GM12878 (cell line): Measurements from ENCODE around the gene IL10. TPM values are rescaled to one million over a fixed set of nuclear protein-coding genes. Genes with fewer than 3 reads are reported as not detected.

Source experiments
- ATAC-seq: fragments of 200-7000 bp; cut with Tn5 transposase; 3 replicates; pipeline ENCODE4 v1.9.1; 2020; ENCODE audit warnings: mild to moderate bottlenecking, moderate library complexity
- BruUV-seq: library from RNA; stranded (reverse); fragments of 400-500 nt; replicated peaks from 2 replicates; lab custom pipeline; 2021; lab: Mats Ljungman, UMichigan
- CTCF ChIA-PET: fragments of 300-600 bp; sonication (Branson Sonifier 250); formaldehyde crosslinking; extraction: SDS; loops from one replicate; lab custom pipeline; 2021; ENCODE audit warnings: inconsistent platforms; lab: Yijun Ruan, JAX
- POLR2A ChIA-PET: fragments of 350-600 bp; formaldehyde crosslinking; extraction: SDS; loops from one replicate; lab custom pipeline; 2021; ENCODE audit warnings: inconsistent platforms; lab: Charles Lee
- RAD21 ChIA-PET: fragments of 300-600 bp; sonication (Branson Sonifier 250); formaldehyde crosslinking; loops from one replicate; lab custom pipeline; 2023; ENCODE audit warnings: antibody characterized with exemption; ENCODE audit not compliant: unreplicated experiment; lab: Charles Lee
- SMC1A ChIA-PET: fragments of 300-600 bp; sonication (Branson Sonifier 250); formaldehyde crosslinking; loops from one replicate; lab custom pipeline; 2023; ENCODE audit not compliant: unreplicated experiment, uncharacterized antibody; lab: Charles Lee
- DNase-seq: peaks from one replicate; pipeline ENCODE4 v3.0.0-alpha.2; 2011; ENCODE audit warnings: low read depth, low spot score
- FAIRE-seq: peaks from 3 replicates; lab custom pipeline; 2011; peaks lifted over from hg19 to GRCh38; lab: Jason Lieb, UNC
- H2AFZ ChIP-seq: 2 replicates; pipeline ENCODE4 v1.6.0; 2011; ENCODE audit warnings: low read depth, low read length, control low read depth; ENCODE audit not compliant: control insufficient read depth
- H3K27ac ChIP-seq: 2 replicates; pipeline ENCODE4 v1.5.1; 2011; ENCODE audit warnings: control low read depth; ENCODE audit not compliant: control insufficient read depth, insufficient read depth
- H3K27me3 ChIP-seq, 2 experiments: replicated peaks in 1 of 2; 2 replicates each; pipeline versions ENCODE4 v1.6.0 to v1.6.1; 2011; ENCODE audit warnings: low read length in 1 of 2; ENCODE audit not compliant: control insufficient read depth in 2 of 2, insufficient read depth in 2 of 2
- H3K36me3 ChIP-seq, 2 experiments: 2 replicates each; pipeline ENCODE4 v1.5.1; 2011; ENCODE audit warnings: low read length in 1 of 2; ENCODE audit not compliant: control insufficient read depth in 2 of 2, insufficient read depth in 2 of 2
- H3K4me1 ChIP-seq: 2 replicates; pipeline ENCODE4 v1.6.1; 2011; ENCODE audit warnings: mild to moderate bottlenecking, low read length, moderate library complexity, mixed read lengths; ENCODE audit not compliant: control insufficient read depth, insufficient read depth
- H3K4me2 ChIP-seq: 2 replicates; pipeline ENCODE4 v1.6.0; 2011; ENCODE audit warnings: control low read depth; ENCODE audit not compliant: control insufficient read depth, insufficient read depth
- H3K4me3 ChIP-seq: fragments of 200-600 bp; sonication (generic); 2 replicates; pipeline ENCODE4 v1.5.1; 2016
- H3K79me2 ChIP-seq: 2 replicates; pipeline ENCODE4 v1.6.0; 2011; ENCODE audit warnings: low read length; ENCODE audit not compliant: control insufficient read depth, insufficient read depth
- H3K9ac ChIP-seq: 2 replicates; pipeline ENCODE4 v1.8.0; 2011; ENCODE audit warnings: low read length, control low read depth, mixed read lengths; ENCODE audit not compliant: control insufficient read depth, insufficient read depth
- H3K9me3 ChIP-seq: replicated peaks from 3 replicates; pipeline ENCODE4 v1.5.1; 2011; ENCODE audit warnings: mild to moderate bottlenecking, low read length; ENCODE audit not compliant: control insufficient read depth, insufficient read depth
- H4K20me1 ChIP-seq: 2 replicates; pipeline ENCODE4 v1.6.0; 2011; ENCODE audit not compliant: control insufficient read depth, insufficient read depth
- BACH1 ChIP-seq: fragments of 450-650 bp; IDR thresholded peaks from 2 replicates; pipeline ENCODE4 v1.6.1; 2017; ENCODE audit warnings: mild to moderate bottlenecking, borderline replicate concordance
- HDGF ChIP-seq: fragments of 450-650 bp; IDR thresholded peaks from 2 replicates; pipeline ENCODE4 v1.6.1; 2016; ENCODE audit warnings: antibody characterized with exemption
- IRF5 ChIP-seq: fragments of 450-650 bp; IDR thresholded peaks from 2 replicates; pipeline ENCODE4 v1.6.1; 2017; ENCODE audit warnings: borderline replicate concordance
- NR2C1 ChIP-seq: fragments of 450-650 bp; IDR thresholded peaks from 2 replicates; pipeline ENCODE4 v1.6.1; 2017; ENCODE audit warnings: antibody characterized with exemption, mild to moderate bottlenecking, moderate library complexity
- NR2F1 ChIP-seq: fragments of 450-650 bp; conservative IDR thresholded peaks from 2 replicates; pipeline ENCODE4 v1.6.1; 2017; ENCODE audit warnings: mild to moderate bottlenecking
- POLR2A ChIP-seq: IDR thresholded peaks from 2 replicates; pipeline ENCODE4 v1.6.1; 2011; ENCODE audit warnings: low read depth, mild to moderate bottlenecking, low read length
- RCOR1 ChIP-seq: conservative IDR thresholded peaks from 2 replicates; pipeline ENCODE4 v1.6.1; 2012; ENCODE audit warnings: low read depth, low read length, improper control_type of control experiment
- SMAD1 ChIP-seq: fragments of 450-650 bp; IDR thresholded peaks from 2 replicates; pipeline ENCODE4 v1.6.1; 2018; ENCODE audit warnings: mild to moderate bottlenecking, low read depth; ENCODE audit not compliant: partially characterized antibody
- SRF ChIP-seq, 2 experiments: IDR thresholded peaks; 2 replicates each; pipeline ENCODE4 v1.6.1; 2011; ENCODE audit warnings: low read depth in 2 of 2, low read length in 2 of 2, mild to moderate bottlenecking in 1 of 2, moderate library complexity in 1 of 2
- WGBS: methylation state at CpG from one replicate; pipeline ENCODE4 v1.1.6; 2016; ENCODE audit warnings: low lambda C conversion rate; ENCODE audit not compliant: insufficient replicate concordance, insufficient coverage; ENCODE audit errors: missing lambda C conversion rate; 5-methylcytosine and 5-hydroxymethylcytosine counted together
- in situ Hi-C: fragments of 300-500 bp; cut with MboI; formaldehyde crosslinking; loops from 9 replicates; pipeline ENCODE4 v1.14.3; 2018; ENCODE audit warnings: mixed read lengths
- intact Hi-C: fragments of 100-400 bp; cut with micrococcal nuclease; formaldehyde crosslinking; loops from one replicate; pipeline ENCODE4 v1.14.2; 2022; ENCODE audit not compliant: unreplicated experiment
- polyA plus RNA-seq, 11 experiments: library from polyadenylated mRNA; depleted of rRNA in 4 of 11; unstranded in 6 of 11; stranded (reverse) in 5 of 11; fragments of >200 nt; fragmentation: Nextera tagmentation in 4 of 11; fragmentation: Illumina TruSeq in 1 of 11; extraction: Ambion mirVana in 4 of 11; extraction: Trizol in 1 of 11; gene quantifications; 1 replicate in 1 of 11; 2 replicates in 10 of 11; pipeline versions ENCODE4 v1.2.1 to v1.2.3, GENCODE V29; 2011 to 2016; ENCODE audit warnings: inconsistent platforms in 2 of 11, missing spikeins in 2 of 11, low read depth in 1 of 11
- total RNA-seq, 4 experiments: library from RNA; depleted of rRNA in 3 of 4; stranded (reverse); fragments of >200 nt in 3 of 4; fragmentation: Illumina TruSeq in 1 of 4; extraction: Trizol in 1 of 4; gene quantifications; 2 replicates each; pipeline versions ENCODE4 v1.2.1 to v1.2.3, GENCODE V29; 2013 to 2021

The IL10 gene
- total and polyA plus RNA-seq, 10 of the 15 experiments (the other 5 are each of a cell fraction or from before 2014, with no cell fraction given): 0.34 to 5.0 (median 1.1) TPM

- SMC1A ChIA-PET: interaction anchor here (0.8 to 2.1 kb wide), 15 partner anchors 11 to 181 kb away, joined by 3 to 12 read pairs (median 4); partner anchors contain the start of gene IL19
- Histone ChIP-seq H4K20me1 (no peaks in the 10 kb centered on the region), H3K79me2 (no peaks in the 10 kb centered on the region), H2AFZ (no peak overlapping the region), H3K27ac (no peak overlapping the region), H3K9ac (no peak overlapping the region), H3K4me3 (no peak overlapping the region)
- no peak for DNase-seq
- no peak for ATAC-seq
- RAD21 ChIA-PET: interaction anchor here (0.9 to 1.8 kb wide), 4 partner anchors 10 to 65 kb away, joined by 3 to 6 read pairs (median 4); no protein-coding TSS in a partner anchor
- intact Hi-C loops: no loop called here
- BruUV-seq: no TSS peak
- TF ChIP-seq NR2F1 (no peak), RCOR1 (no peak), SRF (IDR thresholded peaks at IDR 0.05; ENCODE audit: low read depth in 2 of 2, low read length in 2 of 2) (no peak), BACH1 (no peak), POLR2A (no peak), IRF5 (no peak), SMAD1 (no peak), NR2C1 (no peak), HDGF (no peak)
- TF ChIP-seq, all 136 proteins: peak for 0
- 100% methylated on average over 1 of the region's 1 CpG for WGBS
- in situ Hi-C loops: no loop called here
- Histone ChIP-seq H3K9me3 (no peaks in the 10 kb centered on the region), H3K27me3 (no peaks in the 10 kb centered on the region), H3K4me1 (peaks cover 46% of the 10 kb centered on the region), H3K4me2 (no peak overlapping the region), H3K36me3 (no peaks in the 10 kb centered on the region)
- ChIA-PET POLR2A (interaction anchor here (0.6 kb wide), 2 partner anchors 49 to 58 kb away, joined by 4 read pairs; no protein-coding TSS in a partner anchor), CTCF (interaction anchor here (0.6 to 1.6 kb wide), 7 partner anchors 10 to 208 kb away, joined by 3 to 7 read pairs (median 4); no protein-coding TSS in a partner anchor)
- FAIRE-seq: no peak
Measured at GRCh38 chr1:206745301-206745700, 27.0 kb downstream of the IL10 start.
